NCI-H460 (cell line): ENCODE measurements around the gene TNNC2. TPM values are rescaled to one million over a fixed set of nuclear protein-coding genes. Genes with fewer than 3 reads are reported as not detected.

Experiments
- DNase-seq: peaks from one replicate; pipeline ENCODE4 v3.0.0-alpha.2; 2016; ENCODE audit warnings: low read depth; ENCODE audit errors: extremely low read depth
- small RNA-seq, 2 experiments: library from RNA; depleted of rRNA; stranded (forward); fragments of <200 nt; gene quantifications; one replicate each; pipeline ENCODE3, GENCODE V24; 2014
- total RNA-seq: library from RNA; depleted of rRNA; stranded (reverse); fragments of >200 nt; shearing (Covaris generic); gene quantifications from 2 replicates; pipeline ENCODE4 v1.2.3, GENCODE V29; 2014; rRNA removed

The TNNC2 gene
- total RNA-seq, 1 experiment from 2014 or later: 0.15 TPM

DNA sequence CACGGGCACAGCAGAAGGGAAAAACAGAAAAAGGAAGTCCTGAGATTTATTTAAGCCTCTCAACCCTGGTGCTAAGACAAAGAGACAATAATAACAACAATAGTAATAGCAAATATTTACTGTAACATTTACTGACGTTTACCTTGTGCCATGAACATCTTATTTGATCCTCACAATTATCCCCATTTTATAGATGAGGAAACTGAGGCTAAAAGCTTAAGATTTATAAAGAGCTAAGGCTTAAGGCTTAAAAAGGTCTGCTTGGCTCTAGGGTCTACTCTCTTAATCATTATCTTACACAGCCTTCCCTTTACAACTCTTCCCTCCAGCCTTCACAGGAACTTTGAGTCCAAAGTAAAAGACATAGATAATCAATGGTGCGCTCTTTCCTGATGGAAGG lies 38.8 kb downstream of the TNNC2 start:
- no peak for DNase-seq

DNA sequence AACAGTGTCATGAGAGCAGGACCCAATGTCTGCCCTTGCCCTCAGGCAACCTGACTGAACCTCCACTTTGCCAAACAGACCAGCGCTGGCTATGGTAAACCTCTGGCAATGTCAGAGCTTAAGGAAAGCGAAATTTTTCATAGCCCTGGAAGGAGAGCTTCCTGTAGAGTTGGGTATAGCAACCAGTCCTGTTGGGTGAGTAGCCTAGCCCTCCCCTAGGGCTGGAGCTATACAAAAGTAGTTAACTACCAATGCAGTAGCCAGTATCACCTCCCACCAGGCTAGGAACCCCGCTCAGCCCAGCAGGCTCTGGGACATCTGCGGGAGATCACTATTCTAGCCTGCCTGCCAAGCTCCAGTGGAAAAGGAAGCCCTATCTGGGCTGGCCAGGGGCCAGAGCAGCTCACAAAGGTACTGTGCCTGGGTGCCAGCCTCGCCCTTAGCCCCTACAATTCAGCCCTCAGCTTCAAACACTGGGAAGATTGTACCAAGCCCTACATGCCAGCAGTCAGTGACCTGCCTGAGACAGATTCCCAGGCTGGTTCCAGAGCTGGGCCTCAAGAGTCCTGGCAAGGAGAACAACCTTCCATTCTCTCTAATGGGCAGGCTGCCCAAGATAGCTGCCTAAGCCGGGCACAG lies 43.3 kb downstream of the TNNC2 start:
- no peak for DNase-seq

DNA sequence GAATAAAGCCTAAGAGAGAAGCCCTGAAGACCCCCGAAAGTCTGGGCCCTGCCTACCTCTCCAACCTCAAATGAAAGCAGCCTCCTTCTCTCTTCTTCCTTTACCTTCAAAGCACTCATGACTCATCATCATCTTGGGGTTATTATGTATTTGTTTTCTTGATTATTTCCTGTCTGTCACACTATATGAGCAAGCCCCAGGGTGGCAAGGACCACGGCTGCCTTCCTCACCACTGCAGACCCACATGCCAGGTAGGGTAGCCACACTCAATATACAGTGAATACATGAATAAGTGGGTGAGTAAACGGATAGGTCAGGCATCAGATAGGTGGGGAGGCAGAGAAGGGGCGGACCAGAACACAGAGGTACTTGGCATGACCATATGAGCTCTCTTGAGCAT lies 44.2 kb downstream of the TNNC2 start:
- DNase-seq: no peak

- DNase-seq: peak; percentile 52
These were observed 45.7 kb downstream of the TNNC2 start for GRCh38 chr20:45781391-45781931.

DNA sequence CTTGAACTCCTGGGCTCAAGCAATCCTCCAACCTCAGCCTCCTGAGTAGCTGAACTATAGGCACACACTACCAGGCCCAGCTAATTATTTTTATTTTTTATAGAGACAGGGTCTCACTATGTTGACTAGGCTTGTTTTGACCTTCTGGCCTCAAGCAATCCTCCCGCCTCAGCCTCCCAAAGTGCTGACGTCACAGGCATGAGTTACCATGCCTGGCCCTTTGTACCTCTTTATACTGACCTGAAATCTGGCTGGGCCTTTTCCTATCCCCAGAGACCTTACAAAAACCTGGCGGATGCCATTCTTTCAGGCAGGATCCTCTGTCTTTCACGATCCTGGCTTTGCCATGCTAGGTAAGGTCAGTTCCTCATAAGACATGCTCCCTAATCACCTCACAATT lies 47.0 kb downstream of the TNNC2 start:
- no peak for DNase-seq

GRCh38 chr20:45779011-45779915 lies 47.8 kb downstream of the TNNC2 start:
- DNase-seq: peak; percentile 90

GRCh38 chr20:45776931-45777330 lies 50.2 kb downstream of the TNNC2 start:
- no peak for DNase-seq

- no peak for DNase-seq
These were observed 51.7 kb downstream of the TNNC2 start for GRCh38 chr20:45775411-45775810.

DNA sequence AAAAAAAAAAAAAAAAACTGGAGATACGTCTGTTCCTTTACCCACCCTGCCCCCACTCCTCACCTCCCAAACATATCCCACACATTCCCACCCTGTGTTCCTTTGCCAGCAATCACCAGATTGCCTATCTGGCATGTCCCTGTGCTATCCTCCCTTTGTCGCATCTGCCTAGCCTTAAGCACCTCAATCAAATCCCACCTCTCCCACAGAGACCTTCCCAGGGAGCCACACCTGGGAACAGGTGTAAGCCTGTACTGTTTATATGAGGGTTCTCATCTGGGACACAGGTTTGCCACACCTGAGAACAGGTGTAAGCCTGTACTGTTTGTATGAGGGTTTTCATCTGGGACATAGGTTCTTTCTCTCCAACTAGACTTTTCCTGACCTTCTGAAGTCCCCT lies 52.2 kb downstream of the TNNC2 start:
- no peak for DNase-seq

Small RNA genes within 50 kb of the gene (small RNA-seq; reads per million reads assigned to genes)
- gene RNU6ATAC38P: 0 reads per million in 2 experiments

Other genes with a start within 250 kb of the TNNC2 start
- not detected in 2 replicates for gene WFDC8, start 248.0 kb downstream of the TNNC2 start, total RNA-seq
- gene WFDC10A, start 197.6 kb downstream of the TNNC2 start, total RNA-seq: not detected in 2 replicates
- not detected in 2 replicates for gene WFDC9, start 196.0 kb downstream of the TNNC2 start, total RNA-seq
- gene WFDC11, start 157.1 kb downstream of the TNNC2 start, total RNA-seq: not detected in 2 replicates
- not detected in 2 replicates for gene WFDC13, start 125.3 kb downstream of the TNNC2 start, total RNA-seq
- not detected in 2 replicates for gene WFDC10B, start 122.3 kb downstream of the TNNC2 start, total RNA-seq
- gene SPINT4, start 105.0 kb downstream of the TNNC2 start, total RNA-seq: not detected in 2 replicates
- 0.40 and 0.58 TPM in 2 replicates for gene WFDC3, start 35.4 kb downstream of the TNNC2 start, total RNA-seq
- 29.3 and 35.0 TPM in 2 replicates for gene DNTTIP1, start 35.4 kb downstream of the TNNC2 start, total RNA-seq
- 179 and 182 TPM in 2 replicates for gene UBE2C, start 14.7 kb downstream of the TNNC2 start, total RNA-seq
- gene SNX21, start 6.5 kb upstream of the TNNC2 start, total RNA-seq: 13.1 and 13.3 TPM in 2 replicates
- gene ACOT8, start 30.1 kb upstream of the TNNC2 start, total RNA-seq: 21.1 and 21.6 TPM in 2 replicates
- 1.6 TPM in 2 replicates for gene ZSWIM3, start 30.3 kb upstream of the TNNC2 start, total RNA-seq
- gene ZSWIM1, start 53.9 kb upstream of the TNNC2 start, total RNA-seq: 11.2 and 11.4 TPM in 2 replicates
- gene SPATA25, start 60.3 kb upstream of the TNNC2 start, total RNA-seq: 0.75 TPM in 1 of 2 replicates, not detected in the other
- gene NEURL2, start 63.9 kb upstream of the TNNC2 start, total RNA-seq: 1.4 and 1.5 TPM in 2 replicates
- 80.3 and 81.6 TPM in 2 replicates for gene CTSA, start 64.0 kb upstream of the TNNC2 start, total RNA-seq
- 116 and 122 TPM in 2 replicates for gene PLTP, start 84.8 kb upstream of the TNNC2 start, total RNA-seq
- gene PCIF1, start 107.4 kb upstream of the TNNC2 start, total RNA-seq: 10.7 and 13.2 TPM in 2 replicates
- gene ZNF335, start 144.9 kb upstream of the TNNC2 start, total RNA-seq: 13.8 and 16.3 TPM in 2 replicates
- not detected in 2 replicates for gene MMP9, start 181.6 kb upstream of the TNNC2 start, total RNA-seq
- not detected in 2 replicates for gene SLC12A5, start 201.9 kb upstream of the TNNC2 start, total RNA-seq